HuH-7.5 (cell line): ENCODE data around the gene ANKRD44.
"Not testable (repeated sequence)": the region's sequence is repeated elsewhere in the genome, so short reads cannot be mapped to it uniquely, and the experiment has no call there.

ENCODE experiments used
- DNase-seq: peaks from one replicate; pipeline ENCODE4 v3.0.0; 2011; ENCODE audit warnings: low spot score

The ANKRD44 gene

DNA sequence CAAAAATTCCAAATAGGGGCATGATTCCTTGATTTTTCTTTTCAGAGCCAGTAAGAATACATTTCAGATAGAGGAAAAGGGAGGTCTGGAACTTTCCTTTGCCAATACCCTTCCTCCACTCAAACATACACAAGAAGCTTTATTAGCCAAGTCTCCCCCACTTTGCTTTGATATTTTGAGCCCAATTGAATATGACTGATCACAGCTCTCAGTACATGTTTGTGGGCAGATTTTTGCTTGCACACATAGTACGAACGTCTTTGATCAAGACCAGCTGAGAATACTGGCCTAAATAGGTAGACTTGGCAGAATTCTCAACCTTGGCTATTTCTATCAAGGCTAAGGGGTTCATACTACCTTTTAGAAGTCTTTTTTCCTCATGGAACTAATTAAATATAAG lies 235.3 kb downstream of the ANKRD44 start:
- DNase-seq, result no peak

DNA sequence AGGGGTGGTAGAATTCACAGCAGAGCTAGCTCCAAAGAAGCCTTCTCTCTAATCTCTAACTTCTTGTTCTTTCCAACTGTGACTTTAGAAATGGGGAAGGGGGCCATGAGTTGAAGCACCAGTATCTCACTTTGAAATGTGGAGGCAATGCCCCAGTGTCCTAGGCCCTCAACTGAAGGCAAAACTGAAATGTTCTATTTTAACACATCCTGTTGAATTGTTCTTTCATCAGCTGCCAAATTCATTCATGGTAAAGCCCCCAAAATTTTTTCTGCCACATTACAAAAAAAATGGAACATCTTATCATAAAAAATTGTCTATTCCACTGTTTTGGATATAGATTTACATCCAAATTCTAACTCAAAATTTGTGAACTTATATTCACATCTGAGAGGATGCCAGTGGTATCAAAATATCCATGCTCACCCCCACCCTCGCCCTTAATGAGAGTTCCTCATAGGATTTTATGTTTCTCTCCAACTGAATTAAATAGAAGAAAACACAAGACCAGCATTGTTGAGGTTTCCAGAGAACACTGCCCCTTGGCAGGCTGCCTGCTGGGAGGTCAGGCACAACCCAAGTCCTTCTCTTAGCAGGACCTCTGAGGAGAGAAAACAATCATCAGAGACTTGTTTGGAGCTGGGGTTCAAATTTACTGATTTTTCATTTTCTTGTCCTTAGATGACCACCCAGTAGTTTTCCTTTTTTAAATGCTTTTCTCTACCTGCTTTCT lies 236.7 kb downstream of the ANKRD44 start:
- DNase-seq, result no peak

DNA sequence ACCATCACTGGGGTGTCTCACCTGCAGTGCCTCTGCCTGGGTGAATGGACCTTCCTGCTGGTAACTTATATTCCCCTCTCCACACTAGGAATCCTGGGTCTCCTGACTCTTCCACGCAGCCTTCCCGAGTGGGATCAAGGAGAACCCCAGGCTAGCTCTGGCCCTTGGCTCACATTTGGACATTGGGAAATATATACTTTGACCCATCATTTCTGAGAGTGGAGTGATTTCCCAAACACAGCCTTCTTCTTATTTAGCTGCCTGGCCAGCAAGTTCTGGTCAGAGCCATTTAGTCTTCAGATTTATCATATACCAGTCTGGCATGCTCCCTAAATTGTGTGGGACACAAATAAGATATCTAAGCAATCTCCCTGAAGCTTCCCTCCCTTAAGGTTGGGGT lies 237.3 kb downstream of the ANKRD44 start:
- no peak for DNase-seq

DNA sequence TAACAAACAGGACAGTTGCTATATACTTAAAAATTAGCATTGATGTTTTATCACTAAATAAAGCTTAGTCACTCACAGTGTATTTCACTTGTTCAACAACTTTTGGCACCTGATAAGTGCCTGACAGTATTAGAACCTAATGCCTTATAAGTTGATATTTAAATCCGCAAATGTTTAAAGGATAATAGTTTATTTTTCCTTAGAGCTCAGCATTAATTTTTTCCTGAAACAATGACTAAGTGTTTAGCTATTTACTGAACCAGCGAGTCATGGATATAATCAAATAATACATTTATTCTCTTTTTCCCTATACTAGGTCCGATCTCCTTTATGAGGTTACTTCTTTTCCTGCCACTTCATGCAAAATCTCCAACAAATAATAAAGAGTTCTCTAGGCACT lies 238.0 kb downstream of the ANKRD44 start:
- no peak for DNase-seq

DNA sequence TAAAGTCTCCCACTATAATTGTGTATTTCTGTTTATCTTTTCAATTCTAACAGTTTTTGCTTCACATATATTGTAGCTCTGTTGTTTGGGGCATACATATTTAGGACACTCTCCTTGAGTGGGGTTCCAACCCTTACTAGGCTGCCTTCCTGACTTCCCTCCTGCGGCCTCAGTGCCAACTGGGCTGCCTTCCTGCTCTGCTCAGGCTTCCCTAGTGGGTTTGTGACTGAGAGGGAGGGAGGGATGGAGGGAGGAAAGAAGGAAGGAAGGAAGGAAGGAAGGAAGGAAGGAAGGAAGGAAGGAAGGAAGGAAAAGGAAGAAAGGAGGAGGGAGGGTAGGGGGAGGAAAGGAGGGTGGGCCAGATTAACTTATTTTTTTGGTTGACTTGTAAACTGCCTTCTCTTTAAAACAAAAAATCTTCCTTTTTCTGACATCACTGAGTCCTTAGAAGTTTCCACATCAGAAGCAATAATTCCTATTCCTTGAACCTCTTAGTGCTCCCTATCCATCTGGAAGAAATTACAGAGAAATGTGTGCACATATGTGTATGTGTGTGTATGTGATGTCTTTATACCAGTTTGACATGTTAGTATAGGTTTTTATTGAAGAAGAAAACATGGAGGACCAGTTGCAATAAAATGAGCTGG lies 238.7 kb downstream of the ANKRD44 start:
- DNase-seq, result no peak

DNA sequence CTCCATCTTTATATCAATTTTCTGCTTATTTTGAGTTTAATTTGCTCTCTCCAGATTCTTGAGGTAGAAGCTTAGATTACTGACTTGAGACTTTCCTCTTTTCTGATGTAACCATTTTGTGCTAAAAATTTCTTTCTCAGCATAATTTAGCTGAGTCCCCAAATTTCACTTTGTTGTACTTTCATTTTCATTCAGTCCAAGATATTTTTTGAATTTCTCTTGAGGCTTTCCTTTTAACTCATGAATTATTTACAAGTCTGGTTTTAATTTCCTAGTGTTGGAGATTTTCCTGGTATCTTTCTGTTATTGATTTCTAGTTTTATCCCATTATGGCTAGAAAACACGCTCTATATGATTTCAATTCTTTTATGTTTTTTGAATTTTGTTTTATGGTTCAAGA lies 239.4 kb downstream of the ANKRD44 start:
- no peak for DNase-seq

DNA sequence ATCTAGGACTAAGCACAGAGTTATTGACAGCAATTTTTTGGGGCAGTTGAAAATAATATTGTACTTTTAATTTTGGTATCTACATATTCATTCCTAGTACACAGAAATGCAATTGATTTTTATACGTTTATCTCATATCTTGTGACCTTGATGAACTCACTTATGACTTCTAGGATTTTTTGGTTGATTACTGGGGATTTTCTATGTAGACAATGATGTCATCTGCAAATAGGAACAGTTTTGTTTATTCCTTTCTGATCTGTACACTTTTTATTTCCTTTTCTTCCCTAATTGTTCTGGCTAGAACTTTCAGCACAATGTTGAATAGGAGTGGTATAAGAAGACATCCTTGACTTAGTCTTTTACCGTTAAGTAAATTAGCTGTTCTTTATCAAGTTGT lies 240.6 kb downstream of the ANKRD44 start:
- no peak for DNase-seq

DNA sequence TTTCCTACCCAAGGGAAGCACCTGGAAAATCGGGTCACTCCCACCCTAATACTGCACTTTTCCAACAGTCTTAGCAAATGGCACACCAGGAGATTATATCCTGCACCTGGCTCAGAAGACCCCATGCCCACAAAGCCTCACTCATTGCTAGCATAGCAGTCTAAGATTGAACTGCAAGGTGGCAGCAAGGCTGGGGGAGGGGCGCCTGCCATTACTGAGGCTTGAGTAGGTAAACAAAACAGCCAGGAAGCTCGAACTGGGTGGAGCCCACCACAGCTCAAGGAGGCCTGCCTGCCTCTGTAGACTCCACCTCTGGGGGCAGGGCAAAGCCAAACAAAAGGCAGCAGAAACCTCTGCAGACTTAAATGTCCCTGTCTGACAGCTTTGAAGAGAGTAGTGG lies 248.0 kb downstream of the ANKRD44 start:
- DNase-seq, result not testable (repeated sequence)

DNA sequence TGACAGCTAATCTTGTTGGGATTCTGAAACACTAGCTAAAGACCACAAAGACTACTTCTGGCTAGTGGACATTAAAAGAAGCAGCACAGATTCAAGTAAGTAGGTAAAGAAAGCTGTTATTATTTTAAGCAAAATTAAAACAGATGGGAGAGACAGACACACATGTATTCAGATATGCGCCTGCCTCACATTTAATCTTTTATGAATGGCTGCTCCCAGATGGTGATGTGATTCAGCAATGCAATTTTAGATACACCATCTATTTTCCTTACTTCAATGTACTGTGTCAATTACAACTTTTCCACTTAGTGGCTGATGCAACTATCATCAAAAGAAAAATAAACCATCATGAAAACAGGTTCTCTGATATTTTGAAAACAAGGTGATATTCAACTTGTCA lies 251.1 kb downstream of the ANKRD44 start:
- DNase-seq, result no peak

DNA sequence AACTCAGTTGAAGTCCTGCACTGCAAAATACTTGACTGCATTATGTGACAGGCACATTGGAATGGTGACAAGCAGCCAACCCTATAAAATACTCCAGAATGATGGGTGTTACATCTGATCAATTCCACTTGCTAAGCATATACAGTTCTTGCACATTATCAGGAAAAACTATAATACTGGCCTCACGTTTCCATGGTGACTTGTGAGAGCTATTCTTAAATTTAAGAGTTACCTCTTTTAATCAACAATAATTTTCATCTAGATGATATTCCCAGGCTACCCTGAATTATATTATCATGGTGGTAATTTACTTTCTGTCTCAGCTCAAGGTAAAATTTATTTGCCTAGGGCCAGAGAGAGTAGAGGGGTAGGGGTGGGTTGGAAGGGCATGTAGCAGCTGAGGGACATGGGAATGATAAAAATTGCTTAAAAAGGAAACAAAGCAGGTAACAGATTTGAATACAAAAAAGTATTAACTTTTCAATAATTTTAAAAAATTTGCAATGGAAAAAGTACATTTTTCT lies 251.7 kb downstream of the ANKRD44 start:
- no peak for DNase-seq

DNA sequence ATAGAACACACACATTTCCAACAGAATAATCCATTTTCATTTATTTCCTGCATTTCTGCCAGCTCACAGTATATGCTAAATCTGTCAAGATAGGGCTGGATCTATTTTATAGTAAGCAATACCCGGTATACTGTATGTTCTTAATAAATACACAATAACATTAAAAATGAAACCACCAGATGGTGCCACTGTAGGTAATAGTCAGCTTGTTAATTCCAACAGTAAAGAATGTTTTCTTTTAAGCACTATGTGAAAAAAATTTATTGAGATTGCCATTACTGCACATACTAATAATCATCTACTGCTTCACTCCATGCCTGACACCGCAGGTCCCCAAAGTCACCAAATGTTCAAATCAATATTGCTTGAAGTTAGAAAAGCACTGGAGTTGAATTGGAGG lies 252.6 kb downstream of the ANKRD44 start:
- no peak for DNase-seq

DNA sequence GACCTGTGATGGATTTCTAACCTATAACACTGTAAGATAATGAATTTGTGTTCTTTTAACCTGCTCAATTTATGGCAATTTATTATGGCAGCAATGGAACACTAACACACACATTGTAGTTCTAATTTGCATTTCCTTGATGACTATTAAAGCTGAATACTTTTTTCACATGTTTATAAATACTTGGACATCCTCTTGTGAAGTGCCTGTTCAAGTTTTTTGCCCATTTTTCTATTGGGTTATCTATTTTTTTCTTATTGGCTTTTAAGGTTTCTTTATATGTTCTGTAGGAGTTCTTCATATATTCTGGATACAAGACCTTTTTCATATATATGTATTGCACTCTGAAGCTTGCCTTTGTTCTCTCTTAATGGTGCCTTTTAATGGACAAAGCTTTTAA lies 255.5 kb downstream of the ANKRD44 start:
- DNase-seq, result no peak

DNA sequence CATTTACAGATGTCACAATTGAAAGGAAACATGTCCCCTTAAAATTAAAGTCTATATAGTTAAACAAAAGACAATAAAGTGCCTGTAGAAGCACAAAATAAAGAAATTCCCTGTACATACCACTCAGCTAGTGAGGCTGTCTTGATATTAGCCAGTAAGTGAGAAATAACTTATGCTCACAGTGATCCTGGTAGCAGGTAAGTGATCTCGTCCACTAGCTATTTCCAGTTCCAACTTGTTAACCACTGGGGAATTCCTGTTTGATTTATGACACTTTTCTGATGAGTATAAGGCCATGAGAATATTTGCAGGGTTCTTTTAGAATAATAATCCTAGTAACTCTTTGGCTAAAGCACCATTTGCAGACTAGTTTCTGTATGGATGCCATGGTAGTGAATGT lies 256.1 kb downstream of the ANKRD44 start:
- no peak for DNase-seq

DNA sequence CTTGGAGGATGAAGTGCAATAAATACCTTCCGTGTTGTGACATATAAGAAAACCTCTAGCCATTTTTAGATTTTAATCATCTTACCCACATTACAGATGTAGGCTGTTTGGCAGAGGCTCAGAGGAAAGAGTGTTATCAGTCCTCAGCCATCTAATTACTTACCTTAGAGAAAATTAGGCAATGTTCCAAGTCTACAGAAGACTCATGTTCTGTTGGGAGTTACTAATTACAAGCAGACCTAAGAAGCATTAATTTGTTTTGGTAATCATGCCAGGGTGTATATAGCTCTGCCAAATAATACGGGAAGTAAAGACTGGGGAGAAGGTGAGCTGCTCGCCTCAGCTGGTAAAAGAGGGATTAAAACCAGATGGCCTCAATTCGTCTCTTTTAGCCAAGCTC lies 258.2 kb downstream of the ANKRD44 start:
- no peak for DNase-seq

DNA sequence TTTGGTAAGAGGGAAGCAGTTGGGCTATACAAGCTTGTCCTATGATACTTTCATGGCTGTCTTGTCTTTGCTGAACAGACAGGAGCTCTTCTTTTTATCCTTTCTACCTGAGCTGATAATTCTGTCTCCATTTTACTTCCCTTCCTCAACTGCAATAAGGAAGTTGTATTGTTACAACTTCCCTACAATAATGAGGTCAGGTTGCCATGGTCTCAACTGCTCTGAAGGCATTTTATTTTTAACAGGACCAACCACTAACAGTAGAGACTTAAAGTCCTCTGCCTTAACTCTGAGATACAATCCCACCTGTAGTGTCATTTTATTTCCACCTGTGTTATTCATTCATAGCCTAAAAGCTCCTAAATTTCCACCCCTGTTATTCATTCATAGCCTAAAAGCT lies 265.5 kb downstream of the ANKRD44 start:
- DNase-seq, result no peak

DNA sequence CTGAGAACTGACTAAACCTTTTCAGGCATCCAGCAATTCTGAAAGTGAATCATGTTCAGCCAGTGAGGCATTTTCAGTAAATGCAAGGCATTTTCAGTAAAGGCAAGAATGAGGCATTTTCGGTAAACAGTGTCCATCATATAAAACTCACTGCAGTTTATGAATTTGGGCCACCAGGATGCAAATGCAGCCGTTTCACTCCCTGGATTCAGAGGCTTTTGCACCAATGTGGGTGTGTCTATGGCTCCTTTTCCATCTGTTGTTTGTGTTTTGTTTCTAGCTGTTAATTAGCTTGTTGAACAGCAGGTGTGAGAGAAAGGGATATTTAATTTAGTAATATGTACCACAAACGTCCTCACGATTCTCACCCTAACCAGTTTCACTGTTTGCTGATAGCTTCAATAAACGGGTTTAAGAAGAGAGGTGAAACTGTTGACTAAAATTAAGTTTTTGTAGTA lies 267.8 kb downstream of the ANKRD44 start:
- DNase-seq, result no peak

DNA sequence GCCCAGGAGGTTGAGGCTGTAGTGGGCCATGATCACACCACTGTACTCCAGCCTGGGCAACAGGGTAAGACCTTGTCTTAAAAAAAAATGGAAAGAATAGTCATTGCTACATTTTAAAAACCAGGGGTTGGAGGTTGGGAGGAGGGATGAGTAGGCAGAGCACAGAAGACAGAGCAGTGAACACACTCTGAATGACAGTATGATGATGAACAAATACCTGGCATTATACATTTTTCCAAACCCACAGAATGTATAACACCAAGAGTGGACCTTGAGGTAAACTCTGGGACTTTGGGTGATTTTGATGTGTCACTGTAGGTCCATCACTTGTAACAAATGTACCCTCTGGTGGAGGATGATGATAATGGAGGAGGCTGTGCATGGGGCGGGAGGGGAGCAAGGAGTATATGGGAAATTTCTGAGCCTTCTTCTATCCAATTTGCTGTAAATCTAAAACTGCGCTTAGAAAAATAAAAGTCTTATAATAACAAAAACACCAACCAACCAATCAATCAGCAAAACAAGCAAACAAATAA lies 272.6 kb downstream of the ANKRD44 start:
- DNase-seq, result no peak

DNA sequence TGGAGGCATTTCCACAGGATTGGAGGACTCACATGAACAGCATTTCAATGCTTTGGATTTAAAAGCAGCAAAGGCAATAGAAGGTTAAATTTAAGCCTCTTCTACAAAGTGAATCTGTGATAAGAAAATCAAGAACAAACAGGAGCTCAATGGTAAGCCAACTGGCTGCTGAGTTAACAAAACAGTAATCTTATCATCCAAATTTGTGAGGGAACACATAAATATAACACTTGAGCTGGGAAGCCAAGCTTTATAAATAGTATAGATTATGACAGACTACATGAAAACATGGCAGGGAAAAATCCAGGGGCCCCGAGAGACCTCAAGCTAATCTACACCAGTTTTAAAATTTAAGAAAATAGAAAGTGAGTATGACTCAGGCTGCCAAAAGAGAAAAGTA lies 275.6 kb downstream of the ANKRD44 start:
- DNase-seq, result no peak

DNA sequence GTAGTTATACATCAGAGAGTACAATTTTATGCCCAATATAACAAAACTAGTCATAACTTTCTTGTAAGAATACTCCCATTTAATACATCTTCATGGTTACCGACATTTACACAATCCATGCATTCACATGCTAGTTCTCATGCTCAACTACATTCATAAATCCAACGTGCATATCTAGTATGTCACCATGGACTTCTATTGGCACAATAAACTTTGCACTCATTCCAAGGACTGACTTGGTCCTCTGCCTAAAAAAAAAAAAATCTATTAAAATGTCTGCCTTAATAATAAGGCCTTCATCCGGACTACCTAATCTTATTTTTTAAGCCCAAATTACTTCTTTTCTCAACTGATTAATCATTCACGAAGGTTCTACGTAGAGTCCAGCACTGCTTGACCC lies 276.3 kb downstream of the ANKRD44 start:
- DNase-seq, result no peak

DNA sequence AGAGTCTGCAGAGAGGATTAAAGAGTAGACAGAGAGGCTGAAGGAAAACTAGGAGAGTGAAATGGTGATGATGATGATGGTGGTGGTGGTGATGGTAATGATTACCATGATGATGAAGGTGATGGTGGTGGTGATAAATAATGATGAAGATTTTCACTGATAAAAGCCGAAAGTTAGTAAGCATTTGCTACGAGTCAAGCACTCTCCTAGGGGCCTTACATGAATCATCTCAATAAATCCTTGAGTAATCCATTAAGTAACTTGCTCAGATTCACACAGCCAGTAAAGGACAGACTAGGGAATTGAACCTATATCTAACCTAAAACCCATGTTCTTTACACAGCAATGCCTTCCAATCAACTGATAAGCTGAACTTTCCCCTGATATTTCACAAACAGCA lies 277.4 kb downstream of the ANKRD44 start:
- DNase-seq, result no peak

DNA sequence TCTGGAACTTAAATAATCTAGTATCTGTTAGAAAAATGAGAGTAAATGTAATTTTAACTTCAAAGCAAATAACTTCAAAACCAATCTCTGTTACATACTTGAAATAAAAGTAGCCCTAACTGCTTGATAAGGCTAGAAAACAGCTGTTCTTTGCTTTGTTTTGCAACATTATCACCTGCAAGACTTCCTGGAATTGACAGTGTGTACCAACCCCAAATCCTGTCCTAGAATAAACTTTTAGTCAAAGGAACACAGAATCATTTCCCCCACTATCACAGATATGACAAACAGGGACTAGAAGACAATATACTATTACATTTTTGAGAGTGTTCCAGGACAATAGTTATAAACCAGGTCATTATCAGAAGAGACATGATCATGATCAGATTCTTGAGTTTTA lies 278.8 kb downstream of the ANKRD44 start:
- no peak for DNase-seq

DNA sequence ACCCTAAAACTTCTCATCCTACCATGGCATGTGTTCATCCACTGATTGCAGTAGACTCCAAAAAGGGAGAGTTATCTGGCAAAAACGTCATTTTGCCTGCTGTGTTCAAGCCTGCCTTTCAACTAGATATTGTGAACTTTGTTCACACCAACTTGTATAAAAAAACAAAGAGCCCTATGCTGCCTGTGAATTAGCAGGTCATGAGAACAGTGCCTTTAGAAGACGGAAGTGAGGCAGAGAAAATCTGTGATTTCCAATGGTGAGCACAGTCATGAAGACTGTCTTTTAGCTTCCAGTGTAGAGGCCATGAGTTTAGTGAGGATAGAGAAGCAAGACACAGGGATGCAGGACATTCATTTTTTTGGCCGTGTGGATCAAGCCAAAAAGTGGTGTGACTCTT lies 280.5 kb downstream of the ANKRD44 start:
- no peak for DNase-seq

DNA sequence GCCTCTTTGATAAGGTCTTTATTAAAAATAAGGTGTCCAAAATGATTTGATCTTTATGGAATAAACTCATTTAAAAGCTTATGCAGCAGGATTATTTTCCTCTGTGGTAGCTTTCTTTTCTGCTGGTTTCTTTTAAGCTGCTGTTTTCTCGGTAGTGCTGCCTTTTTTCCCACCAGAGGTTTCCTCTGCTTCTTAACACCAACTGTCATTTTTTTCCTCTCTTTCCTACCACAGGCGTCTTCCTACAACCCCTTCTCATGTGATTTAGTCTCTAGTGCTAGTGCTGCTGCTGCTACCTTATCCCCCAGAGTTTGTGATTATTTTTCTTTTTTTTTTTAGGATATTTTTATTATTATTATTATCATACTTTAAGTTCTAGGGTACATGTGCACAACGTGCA lies 281.9 kb downstream of the ANKRD44 start:
- DNase-seq, result no peak

DNA sequence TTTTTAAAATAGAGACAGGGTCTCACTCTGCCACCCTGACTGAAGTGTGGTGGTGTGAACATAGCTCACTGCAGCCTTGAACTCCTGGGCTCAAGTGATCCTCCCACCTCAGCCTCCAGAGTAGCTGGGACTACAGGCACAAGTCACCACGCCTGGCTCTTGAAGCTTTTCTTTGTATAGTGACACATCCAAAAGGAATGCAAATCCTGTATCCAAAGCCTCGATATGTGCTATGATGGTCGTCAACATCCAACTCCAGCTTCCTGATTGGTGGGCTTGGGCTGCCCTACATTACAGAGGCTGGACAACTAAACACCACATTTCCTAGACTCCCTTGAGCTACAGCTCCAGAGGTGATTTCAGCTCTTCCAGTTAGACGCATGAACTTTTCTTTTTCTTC lies 282.4 kb downstream of the ANKRD44 start:
- DNase-seq, result no peak
